Fibroblast of skin of abdomen (primary cell): ENCODE measurements around the gene PLCXD3.
"Not testable (repeated sequence)": the region's sequence is repeated elsewhere in the genome, so short reads cannot be mapped to it uniquely, and the experiment has no call there.

Experiments used
- DNase-seq: peaks from one replicate; pipeline ENCODE4 v3.0.0-alpha.2; 2013

The PLCXD3 gene

DNA sequence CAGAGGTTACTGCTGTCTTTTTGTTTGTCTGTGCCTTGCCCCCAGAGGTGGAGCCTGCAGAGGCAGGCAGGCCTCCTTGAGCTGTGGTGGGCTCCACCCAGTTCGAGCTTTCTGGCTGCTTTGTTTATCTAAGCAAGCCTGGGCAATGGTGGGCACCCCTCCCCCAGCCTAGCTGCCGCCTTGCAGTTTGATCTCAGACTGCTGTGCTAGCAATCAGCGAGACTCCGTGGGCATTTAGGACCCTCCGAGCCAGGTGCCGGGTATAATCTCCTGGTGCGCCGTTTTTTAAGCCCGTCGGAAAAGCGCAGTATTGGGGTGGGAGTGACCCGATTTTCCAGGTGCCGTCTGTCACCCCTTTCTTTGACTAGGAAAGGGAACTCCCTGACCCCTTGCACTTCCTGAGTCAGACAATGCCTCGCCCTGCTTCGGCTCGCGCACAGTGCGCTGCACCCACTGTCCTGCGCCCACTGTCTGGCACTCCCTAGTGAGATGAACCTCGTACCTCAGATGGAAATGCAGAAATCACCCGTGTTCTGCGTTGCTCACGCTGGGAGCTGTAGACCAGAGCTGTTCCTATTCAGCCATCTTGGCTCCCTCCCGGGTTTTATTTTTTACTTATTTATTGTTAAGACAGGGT, 16.8 kb downstream of the PLCXD3 start:
- not testable (repeated sequence) for DNase-seq

GRCh38 chr5:41485533-41485932, 24.9 kb downstream of the PLCXD3 start:
- no peak for DNase-seq

DNA sequence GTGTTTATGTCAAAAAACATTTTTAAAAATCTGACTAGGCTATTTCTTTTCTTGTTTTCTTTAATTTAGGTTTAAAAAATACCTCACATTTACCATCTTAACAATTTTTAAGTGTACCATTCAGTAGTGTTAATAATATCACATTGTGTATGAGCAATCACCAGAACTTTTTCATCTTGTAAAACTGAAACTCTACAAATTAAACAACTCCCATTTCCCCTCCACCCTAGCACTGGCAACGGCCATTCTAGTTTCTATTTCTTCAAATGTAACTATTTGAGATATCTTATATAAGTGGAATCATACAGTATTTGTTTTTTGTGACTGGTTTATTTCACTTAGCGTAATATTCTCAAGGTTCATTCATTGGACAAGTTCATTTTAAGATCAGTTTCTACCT, 27.7 kb downstream of the PLCXD3 start:
- DNase-seq: no peak

- DNase-seq: no peak
Observed at GRCh38 chr5:41482173-41482572, 28.2 kb downstream of the PLCXD3 start.

- not testable (repeated sequence) for DNase-seq
Observed at GRCh38 chr5:41471571-41472208, 38.7 kb downstream of the PLCXD3 start.

DNA sequence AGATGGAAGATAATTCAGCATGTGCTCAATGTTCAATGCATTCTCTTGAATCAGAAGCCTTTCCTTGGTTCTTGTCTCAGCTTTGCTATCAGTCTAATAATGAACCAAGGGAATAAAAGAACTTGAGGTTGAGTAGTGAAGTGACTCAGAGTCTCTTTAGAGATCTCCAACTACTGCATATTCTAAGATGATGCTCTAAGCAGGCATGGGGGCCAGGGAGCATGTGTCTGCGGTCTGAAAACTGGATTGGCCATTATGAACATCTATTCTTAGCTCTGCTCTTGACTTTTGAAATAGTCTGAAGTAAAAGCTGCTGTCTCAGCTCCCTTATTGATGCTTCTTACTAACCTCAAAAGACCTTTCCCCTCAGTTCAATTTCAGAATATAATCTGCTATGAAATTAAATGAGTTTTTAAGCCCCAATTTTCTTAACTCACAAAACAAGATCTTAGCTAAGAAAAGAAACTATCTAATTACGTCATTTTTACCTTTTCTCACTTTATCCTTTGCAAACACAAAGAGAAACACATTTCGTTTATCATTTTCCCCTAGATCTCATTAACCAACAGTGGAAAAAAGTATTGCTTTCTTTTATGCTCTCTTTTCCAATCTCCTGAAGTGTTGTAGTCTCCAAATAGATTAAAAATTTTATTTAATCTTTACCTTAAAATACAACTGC, 44.8 kb downstream of the PLCXD3 start:
- DNase-seq: no peak

- no peak for DNase-seq
Observed at GRCh38 chr5:41459557-41459956, 50.8 kb downstream of the PLCXD3 start.

GRCh38 chr5:41457094-41457493, 53.3 kb downstream of the PLCXD3 start:
- no peak for DNase-seq

DNA sequence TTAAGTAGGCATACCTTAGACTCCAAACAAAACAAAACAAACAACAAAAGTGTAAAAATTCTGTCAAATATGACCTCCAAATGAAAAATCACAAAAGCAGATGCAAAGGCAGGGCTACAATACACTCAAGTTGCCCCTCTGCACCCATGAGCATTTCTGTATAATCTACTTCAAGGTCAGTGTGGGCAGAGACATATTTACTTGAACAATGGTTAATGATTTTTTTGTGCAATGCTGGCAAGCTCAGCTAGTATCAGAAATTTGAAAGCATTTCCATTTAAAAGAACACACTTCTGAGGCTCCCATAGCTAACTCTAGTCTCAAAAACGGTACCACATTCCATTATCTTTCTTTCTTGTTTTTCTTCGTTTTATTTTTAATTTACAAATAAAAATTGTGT, 57.9 kb downstream of the PLCXD3 start:
- DNase-seq: no peak

DNA sequence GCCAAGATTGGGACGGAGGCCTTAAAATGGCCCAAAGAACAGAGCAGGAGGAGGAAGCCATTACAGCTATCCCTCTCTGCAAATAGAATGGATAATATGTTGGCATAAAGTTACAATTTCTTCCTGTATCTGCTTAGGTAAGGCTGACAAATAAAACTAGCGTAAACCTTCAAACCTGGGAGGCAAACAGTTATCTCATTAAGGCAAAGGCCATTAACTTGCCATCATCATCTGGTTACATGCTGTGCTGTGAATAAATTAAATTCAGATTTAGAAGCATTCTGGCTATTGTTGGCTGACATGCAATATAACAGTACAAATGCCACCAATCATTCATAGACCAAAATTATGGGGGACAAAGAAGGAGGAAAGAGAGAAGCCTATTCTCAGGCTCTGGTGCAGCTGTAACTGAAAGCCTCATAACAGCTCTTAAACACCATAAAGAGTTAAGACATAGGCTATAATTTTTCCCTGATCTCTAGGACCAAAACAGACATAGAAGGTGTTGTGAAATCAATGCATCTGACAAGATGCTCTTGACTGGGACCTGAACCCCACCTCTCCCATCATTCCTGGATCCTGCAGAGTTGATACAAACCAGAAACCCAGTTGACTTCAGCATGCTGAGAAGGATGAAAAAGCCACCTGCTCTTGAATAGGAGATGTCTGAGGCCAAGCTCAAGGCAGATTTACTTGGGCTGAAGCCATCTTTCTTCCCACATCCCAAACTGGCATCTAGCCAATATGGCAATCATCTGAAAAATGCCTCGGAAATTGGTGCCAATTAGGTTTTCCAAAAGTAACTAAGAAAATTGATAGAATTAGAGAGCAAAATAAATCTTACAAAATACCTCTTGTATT, 62.5 kb downstream of the PLCXD3 start:
- no peak for DNase-seq

GRCh38 chr5:41445937-41446563, 64.4 kb downstream of the PLCXD3 start:
- no peak for DNase-seq

DNA sequence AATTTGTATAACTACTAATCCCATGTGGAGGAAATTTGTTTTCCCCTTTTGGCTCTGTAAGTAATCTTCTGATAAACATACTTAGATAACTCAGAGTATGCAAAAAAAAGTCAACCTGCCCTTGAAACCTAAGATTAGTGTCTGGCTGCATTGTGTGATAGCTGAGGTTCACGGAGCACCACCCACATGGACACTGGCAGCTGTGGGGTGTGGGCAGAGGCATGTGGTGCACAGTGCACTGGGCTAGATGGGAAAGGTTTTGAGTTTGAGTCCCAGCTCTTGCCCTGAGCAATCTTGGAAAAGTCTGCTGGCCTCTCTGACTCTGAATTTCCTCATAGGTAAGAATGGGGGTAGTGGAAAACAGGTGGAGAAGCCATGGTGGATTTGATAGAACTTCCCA, 75.1 kb downstream of the PLCXD3 start:
- no peak for DNase-seq

DNA sequence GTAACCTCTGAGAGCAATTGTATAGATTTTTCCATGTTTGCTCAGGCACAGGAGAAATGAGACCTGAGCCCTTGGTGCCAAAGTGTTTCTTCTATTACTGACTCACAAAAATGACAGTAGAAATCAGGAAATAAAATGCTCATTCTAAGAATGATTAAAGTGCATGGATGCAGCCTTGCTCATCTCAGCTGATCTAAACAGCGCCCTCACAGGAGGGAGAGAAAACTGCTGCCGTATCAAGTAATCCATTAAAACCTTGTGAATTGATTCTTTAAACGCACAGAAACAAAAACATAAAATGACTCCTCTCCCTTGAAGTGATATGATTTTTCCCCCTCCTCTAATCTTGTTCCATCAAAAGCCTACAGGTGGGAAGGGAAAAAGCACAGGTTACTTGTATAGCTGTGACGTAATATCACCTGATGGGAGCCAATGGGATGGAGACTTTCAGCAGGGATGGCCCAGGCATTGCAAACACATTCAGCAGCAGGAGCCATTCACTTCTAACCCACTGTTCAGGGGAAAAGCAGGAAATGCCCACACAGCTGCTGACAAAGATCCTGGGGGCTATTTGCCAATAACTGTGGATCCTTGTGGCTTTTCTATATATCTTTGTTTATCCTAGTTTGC, 76.7 kb downstream of the PLCXD3 start:
- DNase-seq: no peak

DNA sequence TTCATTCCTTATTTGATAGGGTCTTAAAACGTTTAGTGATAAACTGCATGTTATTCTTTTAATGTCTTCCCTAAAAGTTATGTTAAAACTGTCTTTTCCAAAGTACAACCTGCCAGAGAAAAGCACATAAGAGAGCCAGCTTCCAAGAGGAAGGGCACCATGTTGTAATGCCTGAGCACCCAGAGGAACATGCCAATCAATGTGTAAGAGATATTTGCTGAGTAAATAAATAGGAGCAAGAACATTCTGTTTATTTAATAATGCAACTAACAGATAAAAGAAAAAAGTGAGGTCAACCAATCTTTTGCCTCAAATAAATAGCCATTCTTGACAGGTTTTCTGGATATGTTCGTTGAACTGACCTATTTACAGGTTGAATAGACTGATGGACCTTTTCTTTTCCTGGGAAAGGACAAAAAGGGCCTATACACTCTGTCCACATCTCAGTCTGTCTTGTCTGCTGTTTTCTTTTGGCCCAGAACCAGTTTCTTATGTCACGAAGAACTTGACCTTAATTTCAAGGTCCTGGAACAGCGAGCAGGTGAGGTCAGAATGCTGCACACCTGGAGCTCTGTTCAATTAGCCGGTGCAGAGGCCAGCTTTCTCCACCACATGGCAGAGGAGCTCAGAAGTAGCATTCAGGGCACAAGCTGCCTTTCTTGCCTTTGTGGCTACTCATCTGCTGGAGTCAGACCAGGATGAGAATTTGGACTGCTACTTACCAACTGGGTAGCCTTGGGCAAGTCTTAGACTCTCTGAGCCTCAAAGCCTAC, 77.7 kb downstream of the PLCXD3 start:
- DNase-seq: no peak

GRCh38 chr5:41427505-41427904, 82.9 kb downstream of the PLCXD3 start:
- no peak for DNase-seq

- DNase-seq: no peak
Observed at GRCh38 chr5:41425736-41426135, 84.7 kb downstream of the PLCXD3 start.

DNA sequence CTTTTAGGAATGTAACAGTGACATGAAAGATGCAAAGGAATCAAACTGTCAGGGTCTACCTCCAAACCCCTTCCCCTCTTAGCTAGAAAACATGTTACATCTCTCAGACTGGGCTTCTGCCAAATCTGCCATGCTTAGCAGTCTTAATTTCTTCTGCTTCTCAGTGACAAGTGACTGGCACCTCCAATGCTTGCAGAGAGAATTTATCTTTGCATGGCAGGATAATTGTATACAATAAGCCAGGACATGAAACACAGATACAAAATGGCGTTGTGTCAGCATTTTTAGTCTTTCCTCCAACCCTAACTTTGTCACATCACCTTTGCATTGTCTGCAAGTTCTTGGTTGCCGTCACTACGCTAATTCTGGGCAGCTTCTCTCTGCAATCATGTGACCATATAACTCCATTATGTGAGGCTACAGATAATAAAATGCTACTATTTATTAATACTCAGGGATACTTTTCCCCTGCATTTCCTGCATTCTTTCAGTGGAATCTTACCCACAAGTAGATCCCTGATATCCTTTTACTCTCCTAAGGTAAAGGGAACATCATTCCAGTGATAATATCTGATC, 89.8 kb downstream of the PLCXD3 start:
- no peak for DNase-seq

DNA sequence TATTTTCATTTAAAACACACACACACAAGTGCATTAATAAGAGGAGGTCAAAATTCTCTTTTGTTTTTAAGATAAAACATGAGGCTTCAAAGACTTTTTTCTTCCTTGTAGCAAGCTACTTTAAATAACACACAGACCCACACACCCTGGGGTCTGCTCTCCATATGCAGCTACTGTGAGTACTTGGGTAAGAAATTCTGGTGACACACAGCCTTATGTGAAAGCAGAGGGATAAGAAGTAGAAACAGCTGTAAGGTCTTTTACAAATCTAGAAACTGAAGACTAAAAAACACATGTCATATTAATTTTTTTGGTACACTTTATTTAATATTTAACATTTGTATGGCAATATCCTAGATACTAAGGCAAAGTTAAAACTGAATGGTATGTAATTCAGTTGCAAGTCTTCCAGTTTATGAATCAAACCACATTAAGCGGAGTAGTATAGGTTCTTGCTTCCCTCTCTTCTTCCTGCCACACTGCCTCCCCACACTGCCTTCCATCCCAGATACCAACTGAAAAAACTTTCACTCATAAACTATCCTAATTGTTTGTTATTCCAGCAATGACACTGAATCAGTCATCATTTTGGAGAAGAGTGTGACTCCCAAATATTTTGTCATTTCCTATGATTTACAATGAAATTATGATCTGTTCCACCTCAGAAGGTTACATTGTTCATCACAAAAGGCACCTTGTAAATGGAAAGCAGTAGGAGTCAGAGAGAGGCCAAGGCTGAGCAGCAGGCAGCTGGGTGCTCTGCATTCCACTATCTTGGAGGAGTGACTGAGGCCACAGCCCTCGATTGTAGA, 92.0 kb downstream of the PLCXD3 start:
- DNase-seq: peak; percentile 59

DNA sequence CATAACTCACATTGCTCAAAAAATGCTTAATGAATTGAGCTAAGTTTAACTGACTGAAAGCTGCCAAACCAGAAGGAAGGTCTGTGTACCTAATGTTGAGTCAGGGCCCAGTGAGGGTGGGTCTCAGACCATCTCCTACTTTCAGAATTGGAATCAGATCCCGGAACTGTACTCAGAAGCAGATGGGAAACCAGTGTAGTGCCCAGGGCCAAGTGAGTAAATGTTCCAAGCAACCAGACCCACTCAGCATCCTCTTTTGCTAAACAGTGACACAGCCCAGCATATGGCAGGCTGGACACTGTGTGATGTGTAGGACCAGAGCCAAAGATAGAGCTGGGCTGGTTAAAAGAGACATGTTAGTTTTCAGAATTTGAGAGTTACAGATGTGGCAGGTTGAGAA, 94.1 kb downstream of the PLCXD3 start:
- DNase-seq: no peak

DNA sequence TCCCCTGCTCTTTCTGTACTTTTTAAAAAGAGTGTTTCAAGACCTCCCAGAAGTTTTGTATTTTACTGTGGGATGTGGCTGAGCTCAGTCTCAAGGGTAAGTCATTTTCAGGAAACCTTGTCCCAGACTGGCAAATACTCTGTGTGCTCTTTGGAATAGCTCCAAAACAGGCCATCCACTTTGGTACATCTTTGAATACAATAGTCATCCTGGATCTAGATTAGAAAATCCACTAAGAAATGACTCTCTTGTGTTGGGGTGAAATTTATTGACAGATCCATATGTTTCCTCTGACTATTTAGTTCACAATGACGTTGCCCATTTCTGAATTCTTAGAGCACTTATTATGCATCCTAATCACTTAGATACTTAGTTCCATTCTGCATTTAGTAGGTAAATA, 95.2 kb downstream of the PLCXD3 start:
- no peak for DNase-seq
